H1 (cell line): ENCODE measurements around the gene MOCS1. TPM values are rescaled to one million over a fixed set of nuclear protein-coding genes. Genes with fewer than 3 reads are reported as not detected.

Source experiments
- CTCF ChIA-PET: fragments of 300-600 bp; sonication (Branson Sonifier 250); formaldehyde crosslinking; loops from one replicate; lab custom pipeline; 2021; ENCODE audit not compliant: partially characterized antibody; lab: Charles Lee
- POLR2A ChIA-PET: fragments of 300-600 bp; sonication (Branson Sonifier 250); formaldehyde crosslinking; loops from one replicate; lab custom pipeline; 2021; ENCODE audit warnings: inconsistent platforms; ENCODE audit not compliant: partially characterized antibody; lab: Charles Lee
- DNase-seq, 2 experiments: peaks; one replicate each; pipeline versions ENCODE4 v3.0.0 to v3.0.0-alpha.2; 2010 to 2022; ENCODE audit warnings: low spot score in 2 of 2, low read depth in 1 of 2, mixed read lengths in 1 of 2
- FAIRE-seq: peaks from 2 replicates; lab custom pipeline; 2011; peaks lifted over from hg19 to GRCh38; lab: Jason Lieb, UNC
- H2AFZ ChIP-seq: 2 replicates; pipeline ENCODE4 v1.8.1; 2012; ENCODE audit warnings: low read length, inconsistent platforms
- H2AK5ac ChIP-seq: 2 replicates; pipeline ENCODE4 v1.6.1; 2013; ENCODE audit warnings: low read depth, low read length
- H2BK120ac ChIP-seq: replicated peaks from 2 replicates; pipeline ENCODE3; 2013; ENCODE audit warnings: low read depth, low read length, inconsistent platforms
- H2BK12ac ChIP-seq: 2 replicates; pipeline ENCODE4 v1.6.1; 2013; ENCODE audit warnings: low read depth, low read length
- H2BK15ac ChIP-seq: 2 replicates; pipeline ENCODE4 v1.6.1; 2013; ENCODE audit warnings: low read length
- H2BK20ac ChIP-seq: 2 replicates; pipeline ENCODE4 v1.6.1; 2013; ENCODE audit warnings: low read length
- H2BK5ac ChIP-seq: 2 replicates; pipeline ENCODE4 v1.6.1; 2013; ENCODE audit warnings: low read depth, low read length
- H3K14ac ChIP-seq: 2 replicates; pipeline ENCODE4 v1.6.1; 2013; ENCODE audit warnings: inconsistent platforms; ENCODE audit not compliant: insufficient read length
- H3K18ac ChIP-seq: 2 replicates; pipeline ENCODE4 v1.6.1; 2013; ENCODE audit warnings: low read length; ENCODE audit errors: extremely low read depth
- H3K23ac ChIP-seq: 2 replicates; pipeline ENCODE4 v1.6.1; 2013; ENCODE audit warnings: inconsistent platforms; ENCODE audit not compliant: insufficient read length
- H3K23me2 ChIP-seq: 2 replicates; pipeline ENCODE4 v1.6.1; 2013; ENCODE audit warnings: low read depth, low read length
- H3K27ac ChIP-seq: 2 replicates; pipeline ENCODE4 v1.6.1; 2011; ENCODE audit warnings: low read depth, low read length, inconsistent platforms
- H3K27me3 ChIP-seq, 4 experiments: replicated peaks in 1 of 4; 1 replicate in 1 of 4; 2 replicates in 3 of 4; pipeline versions ENCODE4 v1.6.1 to v1.8.1; 2011 to 2013; ENCODE audit warnings: low read length in 3 of 4, mild to moderate bottlenecking in 3 of 4, inconsistent platforms in 2 of 4, mixed read lengths in 2 of 4, moderate library complexity in 1 of 4; ENCODE audit not compliant: control insufficient read depth in 3 of 4, insufficient read depth in 3 of 4; ENCODE audit errors: extremely low read depth in 1 of 4
- H3K36me3 ChIP-seq, 4 experiments: 2 replicates each; pipeline versions ENCODE4 v1.6.1 to v1.8.1; 2011 to 2013; ENCODE audit warnings: mild to moderate bottlenecking in 4 of 4, low read length in 3 of 4, moderate library complexity in 2 of 4, control low read depth in 1 of 4, inconsistent platforms in 1 of 4; ENCODE audit not compliant: insufficient read depth in 4 of 4, control insufficient read depth in 2 of 4
- H3K4ac ChIP-seq: replicated peaks from 2 replicates; pipeline ENCODE3; 2013; ENCODE audit warnings: low read length, low read depth, mixed read lengths, inconsistent platforms; ENCODE audit not compliant: insufficient read length
- H3K4me1 ChIP-seq, 4 experiments: replicated peaks in 1 of 4; 1 replicate in 1 of 4; 2 replicates in 3 of 4; pipeline versions ENCODE4 v1.6.1 to v1.8.1; 2011 to 2013; ENCODE audit warnings: low read length in 3 of 4, inconsistent platforms in 2 of 4, mixed read lengths in 1 of 4; ENCODE audit not compliant: insufficient read depth in 4 of 4, control insufficient read depth in 3 of 4
- H3K4me2 ChIP-seq, 2 experiments: 2 replicates each; pipeline versions ENCODE4 v1.6.1 to v1.8.1; 2011 to 2013; ENCODE audit warnings: low read depth in 2 of 2, low read length in 2 of 2, control low read depth in 1 of 2, inconsistent platforms in 1 of 2, mild to moderate bottlenecking in 1 of 2; ENCODE audit not compliant: insufficient read depth in 1 of 2
- H3K4me3 ChIP-seq, 4 experiments: fragments of 200-600, 300-600 bp in 1 of 4; sonication (generic), shearing (Covaris generic), sonication (Bioruptor Twin) in 1 of 4; 2 replicates each; pipeline versions ENCODE4 v1.5.1 to v1.8.1; 2011 to 2016; ENCODE audit warnings: low read length in 4 of 4, low read depth in 3 of 4, control low read depth in 2 of 4, inconsistent platforms in 2 of 4, mild to moderate bottlenecking in 2 of 4, mixed read lengths in 1 of 4, moderate library complexity in 1 of 4; ENCODE audit not compliant: insufficient read depth in 2 of 4; ENCODE audit errors: extremely low read depth in 1 of 4
- H3K56ac ChIP-seq: replicated peaks from 2 replicates; pipeline ENCODE3; 2013; ENCODE audit warnings: low read depth, mild to moderate bottlenecking, mixed read lengths, low read length, inconsistent platforms; ENCODE audit not compliant: insufficient read length
- H3K79me1 ChIP-seq: 2 replicates; pipeline ENCODE4 v1.6.1; 2013; ENCODE audit warnings: low read depth, low read length, control low read depth
- H3K79me2 ChIP-seq, 2 experiments: 2 replicates each; pipeline versions ENCODE4 v1.6.1 to v1.8.1; 2012 to 2013; ENCODE audit warnings: low read length in 2 of 2, mild to moderate bottlenecking in 2 of 2, inconsistent platforms in 1 of 2; ENCODE audit not compliant: insufficient read depth in 2 of 2, control insufficient read depth in 1 of 2
- H3K9ac ChIP-seq, 4 experiments: replicated peaks in 1 of 4; 1 replicate in 1 of 4; 2 replicates in 3 of 4; pipeline versions ENCODE4 v1.6.1 to v1.8.1; 2011 to 2013; ENCODE audit warnings: low read depth in 3 of 4, low read length in 3 of 4, control low read depth in 2 of 4, mild to moderate bottlenecking in 2 of 4, moderate library complexity in 2 of 4, inconsistent platforms in 1 of 4; ENCODE audit errors: extremely low read depth in 1 of 4
- H3K9me3 ChIP-seq, 2 experiments: 2 replicates each; pipeline versions ENCODE4 v1.6.1 to v1.8.1; 2012 to 2013; ENCODE audit warnings: mild to moderate bottlenecking in 2 of 2, moderate library complexity in 2 of 2, control low read depth in 1 of 2, inconsistent platforms in 1 of 2, low read depth in 1 of 2, low read length in 1 of 2, mixed read lengths in 1 of 2; ENCODE audit not compliant: insufficient read depth in 2 of 2
- H4K20me1 ChIP-seq, 2 experiments: replicated peaks in 1 of 2; 2 replicates each; pipeline versions ENCODE3 to v1.8.1; 2011 to 2013; ENCODE audit warnings: inconsistent platforms in 2 of 2, low read length in 2 of 2, mild to moderate bottlenecking in 1 of 2; ENCODE audit not compliant: insufficient read depth in 2 of 2, control insufficient read depth in 1 of 2
- H4K5ac ChIP-seq: 2 replicates; pipeline ENCODE4 v1.6.1; 2013; ENCODE audit warnings: low read length, low read depth, mixed read lengths, inconsistent platforms; ENCODE audit not compliant: insufficient read length
- H4K8ac ChIP-seq: 2 replicates; pipeline ENCODE4 v1.8.0; 2013; ENCODE audit warnings: mild to moderate bottlenecking, moderate library complexity, low read length, inconsistent platforms; ENCODE audit not compliant: insufficient read depth; ENCODE audit errors: extremely low read depth
- H4K91ac ChIP-seq: replicated peaks from 2 replicates; pipeline ENCODE3; 2013; ENCODE audit warnings: low read length, mixed read lengths, inconsistent platforms; ENCODE audit not compliant: insufficient read length
- GTF2F1 ChIP-seq: IDR thresholded peaks from 2 replicates; pipeline ENCODE4 v1.6.1; 2012; ENCODE audit warnings: low read depth, low read length, improper control_type of control experiment, borderline replicate concordance
- TBP ChIP-seq: IDR thresholded peaks from 2 replicates; pipeline ENCODE4 v1.6.1; 2011; ENCODE audit warnings: low read depth, low read length, improper control_type of control experiment
- WGBS, 2 experiments: shearing (Covaris generic) in 1 of 2; methylation state at CpG; one replicate each; pipeline versions ENCODE4 v1.1.6 to v1.1.7; 2013 to 2015; ENCODE audit warnings: low lambda C conversion rate in 2 of 2, mixed read lengths in 2 of 2, inconsistent platforms in 1 of 2, low coverage in 1 of 2, missing lambda C conversion rate in 1 of 2; ENCODE audit not compliant: insufficient replicate concordance in 2 of 2, insufficient coverage in 1 of 2, insufficient read length in 1 of 2; ENCODE audit errors: extremely low coverage in 1 of 2, missing lambda C conversion rate in 1 of 2; 5-methylcytosine and 5-hydroxymethylcytosine counted together
- polyA plus RNA-seq, 7 experiments: library from polyadenylated mRNA; depleted of rRNA in 3 of 7; stranded (reverse) in 5 of 7; unstranded in 2 of 7; fragments of >200 nt in 5 of 7; fragments of 200-250 nt in 2 of 7; gene quantifications; 1 replicate in 5 of 7; 2 replicates in 1 of 7; 4 replicates in 1 of 7; pipeline versions ENCODE4 v1.2.1 to v1.2.3, GENCODE V29; 2011 to 2013; ENCODE audit warnings: missing spikeins in 2 of 7, mixed read lengths in 2 of 7
- total RNA-seq: library from RNA; stranded (reverse); fragmentation: NEBNext Ultra II Directional; extraction: Animal tissue kit (Norgen Biotek cat#: 25700); gene quantifications from 2 replicates; pipeline ENCODE4 v1.2.1, GENCODE V29; 2021

Gene MOCS1
- total and polyA plus RNA-seq, 2 of the 8 experiments (the other 6 are each of a cell fraction or from before 2014, with no cell fraction given): 13.4 to 19.7 TPM

DNA sequence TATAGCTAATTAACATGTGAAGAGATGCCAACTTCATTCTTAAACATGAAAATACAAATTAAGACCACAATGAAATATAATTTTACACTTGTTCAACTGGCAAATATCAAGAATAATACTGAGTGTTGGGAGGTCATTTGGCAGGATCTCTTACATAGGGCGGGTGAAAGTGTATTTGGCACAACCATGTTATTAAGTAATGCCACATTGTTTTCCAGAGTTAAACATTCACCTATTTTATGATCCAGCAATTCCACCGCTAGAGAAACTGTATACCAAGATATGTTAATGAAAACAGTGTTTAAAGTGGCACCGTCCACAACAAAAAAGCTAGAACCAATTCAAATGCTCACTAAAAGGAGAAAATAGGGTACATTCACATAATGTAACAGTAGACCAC is 14.1 kb downstream of the MOCS1 start:
- no peak for DNase-seq
- no peak overlapping the region for H2BK5ac ChIP-seq
- POLR2A ChIA-PET: no interaction called here

More for the DNA sequence above, 14.1 kb downstream of the MOCS1 start:
- Histone ChIP-seq H3K56ac (no peak overlapping the region), H4K91ac (no peak overlapping the region), H3K4me1 (no peaks in the 10 kb centered on the region), H3K23ac (no peak overlapping the region), H3K4me3 (no peak overlapping the region), H3K14ac (no peak overlapping the region), H2BK15ac (no peak overlapping the region), H3K36me3 (peaks cover 0 to 9% (median 3%) of the 10 kb centered on the region in 4 experiments; a peak in 5 of 8 replicates), H3K27ac (no peak overlapping the region), H3K4ac (no peak overlapping the region), H3K9me3 (no peaks in the 10 kb centered on the region), H2BK120ac (no peak overlapping the region), H3K4me2 (no peak overlapping the region), H3K79me2 (no peaks in the 10 kb centered on the region; a peak in 1 of 4 replicates), H2AK5ac (no peak overlapping the region), H2BK12ac (no peak overlapping the region), H3K18ac (no peak overlapping the region), H4K20me1 (no peaks in the 10 kb centered on the region), H4K8ac (no peak overlapping the region), H2BK20ac (no peak overlapping the region), H3K9ac (no peak overlapping the region), H3K27me3 (peaks cover 0 to 1% (median 0%) of the 10 kb centered on the region in 4 experiments; a peak in 1 of 7 replicates), H4K5ac (no peak overlapping the region), H3K23me2 (no peaks in the 10 kb centered on the region), H3K79me1 (no peaks in the 10 kb centered on the region; the same call in 1 of the 2 replicates), H2AFZ (no peak overlapping the region)
- FAIRE-seq: no peak
- TF ChIP-seq TBP (no peak), GTF2F1 (no peak)
- WGBS, 2 experiments: 88% methylated on average over 3 of the region's 3 CpGs; no CpG with 5 or more reads in 1 of the 2 experiments
- CTCF ChIA-PET: no interaction called here
